ENCODE measurements around the gene GRIN2A.

GRIN2A gene

GRCh38 chr16:10031473-10031872, 150.8 kb downstream of the GRIN2A start:
- no peak for DNase-seq (ENCODE audit: low read depth)

GRCh38 chr16:10028644-10029043, 153.6 kb downstream of the GRIN2A start:
- no peak for DNase-seq (ENCODE audit: low read depth)

GRCh38 chr16:10027553-10027952, 154.7 kb downstream of the GRIN2A start:
- no peak for DNase-seq (ENCODE audit: low read depth)

GRCh38 chr16:10026593-10026992, 155.6 kb downstream of the GRIN2A start:
- DNase-seq (ENCODE audit: low read depth), result no peak

- DNase-seq (ENCODE audit: low read depth), result no peak
Observed at GRCh38 chr16:10022098-10022497, 160.1 kb downstream of the GRIN2A start.

GRCh38 chr16:10020866-10021265, 161.4 kb downstream of the GRIN2A start:
- no peak for DNase-seq (ENCODE audit: low read depth)

GRCh38 chr16:10016752-10017151, 165.5 kb downstream of the GRIN2A start:
- DNase-seq (ENCODE audit: low read depth), result no peak

GRCh38 chr16:10015397-10015796, 166.8 kb downstream of the GRIN2A start:
- DNase-seq (ENCODE audit: low read depth), result no peak

- DNase-seq (ENCODE audit: low read depth), result no peak
Observed at GRCh38 chr16:10013774-10014173, 168.5 kb downstream of the GRIN2A start.

- no peak for DNase-seq (ENCODE audit: low read depth)
Observed at GRCh38 chr16:10013364-10013763, 168.9 kb downstream of the GRIN2A start.

- DNase-seq (ENCODE audit: low read depth), result no peak
Observed at GRCh38 chr16:10009684-10010083, 172.5 kb downstream of the GRIN2A start.

- DNase-seq (ENCODE audit: low read depth), result no peak
Observed at GRCh38 chr16:10003486-10003885, 178.7 kb downstream of the GRIN2A start.

GRCh38 chr16:10001258-10001775, 180.9 kb downstream of the GRIN2A start:
- DNase-seq (ENCODE audit: low read depth), result no peak

- no peak for DNase-seq (ENCODE audit: low read depth)
Observed at GRCh38 chr16:9996221-9996620, 186.0 kb downstream of the GRIN2A start.

- DNase-seq (ENCODE audit: low read depth), result no peak
Observed at GRCh38 chr16:9992441-9992840, 189.8 kb downstream of the GRIN2A start.

- DNase-seq (ENCODE audit: low read depth), result no peak
Observed at GRCh38 chr16:9980981-9981380, 201.2 kb downstream of the GRIN2A start.

- no peak for DNase-seq (ENCODE audit: low read depth)
Observed at GRCh38 chr16:9978160-9978725, 204.0 kb downstream of the GRIN2A start.

GRCh38 chr16:9977333-9977897, 204.8 kb downstream of the GRIN2A start:
- no peak for DNase-seq (ENCODE audit: low read depth)

- DNase-seq (ENCODE audit: low read depth), result no peak
Observed at GRCh38 chr16:9976601-9977000, 205.6 kb downstream of the GRIN2A start.

- DNase-seq (ENCODE audit: low read depth), result no peak
Observed at GRCh38 chr16:9971907-9972306, 210.3 kb downstream of the GRIN2A start.

GRCh38 chr16:9970796-9971195, 211.4 kb downstream of the GRIN2A start:
- no peak for DNase-seq (ENCODE audit: low read depth)

- DNase-seq (ENCODE audit: low read depth), result no peak
Observed at GRCh38 chr16:9970244-9970643, 212.0 kb downstream of the GRIN2A start.

GRCh38 chr16:9969580-9969979, 212.6 kb downstream of the GRIN2A start:
- DNase-seq (ENCODE audit: low read depth), result no peak

- no peak for DNase-seq (ENCODE audit: low read depth)
Observed at GRCh38 chr16:9966569-9967157, 215.6 kb downstream of the GRIN2A start.
